ENCODE data around the gene DYNC1H1. TPM values are rescaled to one million over a fixed set of nuclear protein-coding genes. Genes with fewer than 3 reads are reported as not detected.
A peak's percentile ranks its signal among the peaks of the same experiment; 100 is the strongest.

DYNC1H1 gene
- total RNA-seq, 1 donor from 2014 or later: 521 TPM

- no peak for DNase-seq (ENCODE audit: low read depth)
Measured at GRCh38 chr14:102033241-102033640, 68.9 kb downstream of the DYNC1H1 start.

GRCh38 chr14:102034301-102034700 is 69.9 kb downstream of the DYNC1H1 start:
- no peak for DNase-seq (ENCODE audit: low read depth)

GRCh38 chr14:102035914-102036313 is 71.5 kb downstream of the DYNC1H1 start:
- DNase-seq (ENCODE audit: low read depth): no peak

GRCh38 chr14:102037686-102038085 is 73.3 kb downstream of the DYNC1H1 start:
- DNase-seq (ENCODE audit: low read depth): no peak

GRCh38 chr14:102039157-102039556 is 74.8 kb downstream of the DYNC1H1 start:
- DNase-seq (ENCODE audit: low read depth): no peak

GRCh38 chr14:102040153-102040552 is 75.8 kb downstream of the DYNC1H1 start:
- no peak for DNase-seq (ENCODE audit: low read depth)

GRCh38 chr14:102042699-102043098 is 78.3 kb downstream of the DYNC1H1 start:
- no peak for DNase-seq (ENCODE audit: low read depth)

GRCh38 chr14:102043251-102044025 is 79.1 kb downstream of the DYNC1H1 start:
- DNase-seq (ENCODE audit: low read depth): peak; percentile 61

GRCh38 chr14:102044566-102044965 is 80.2 kb downstream of the DYNC1H1 start:
- DNase-seq (ENCODE audit: low read depth): no peak

- peak; percentile 86 for DNase-seq (ENCODE audit: low read depth)
Measured at GRCh38 chr14:102046337-102047278, 82.2 kb downstream of the DYNC1H1 start.

- no peak for DNase-seq (ENCODE audit: low read depth)
Measured at GRCh38 chr14:102047808-102048540, 83.6 kb downstream of the DYNC1H1 start.

- peak; percentile 62 for DNase-seq (ENCODE audit: low read depth)
Measured at GRCh38 chr14:102049258-102050025, 85.1 kb downstream of the DYNC1H1 start.

GRCh38 chr14:102050026-102050405 is 85.6 kb downstream of the DYNC1H1 start:
- peak; percentile 33 for DNase-seq (ENCODE audit: low read depth)

- DNase-seq (ENCODE audit: low read depth): peak; percentile 94
Measured at GRCh38 chr14:102050625-102051024, 86.3 kb downstream of the DYNC1H1 start.

GRCh38 chr14:102052522-102052921 is 88.1 kb downstream of the DYNC1H1 start:
- no peak for DNase-seq (ENCODE audit: low read depth)

- DNase-seq (ENCODE audit: low read depth): peak; percentile 60
Measured at GRCh38 chr14:102055181-102055901, 91.0 kb downstream of the DYNC1H1 start.

GRCh38 chr14:102056694-102057442 is 92.5 kb downstream of the DYNC1H1 start:
- no peak for DNase-seq (ENCODE audit: low read depth)

- no peak for DNase-seq (ENCODE audit: low read depth)
Measured at GRCh38 chr14:102057480-102058114, 93.2 kb downstream of the DYNC1H1 start.

- no peak for DNase-seq (ENCODE audit: low read depth)
Measured at GRCh38 chr14:102058146-102058545, 93.8 kb downstream of the DYNC1H1 start.
